GM19324 (cell line): ENCODE results near the gene LGR4.
A peak's percentile ranks its signal among the peaks of the same experiment; 100 is the strongest.
"Not testable (repeated sequence)": the region's sequence is repeated elsewhere in the genome, so short reads cannot be mapped to it uniquely, and the experiment has no call there.

Source experiments
- ATAC-seq: cut with Tn5 transposase; IDR thresholded peaks from one replicate; pipeline ENCODE4 v1.9.1; 2021; ENCODE audit warnings: mild to moderate bottlenecking, moderate library complexity; ENCODE audit not compliant: unreplicated experiment, low FRiP score

The LGR4 gene

DNA sequence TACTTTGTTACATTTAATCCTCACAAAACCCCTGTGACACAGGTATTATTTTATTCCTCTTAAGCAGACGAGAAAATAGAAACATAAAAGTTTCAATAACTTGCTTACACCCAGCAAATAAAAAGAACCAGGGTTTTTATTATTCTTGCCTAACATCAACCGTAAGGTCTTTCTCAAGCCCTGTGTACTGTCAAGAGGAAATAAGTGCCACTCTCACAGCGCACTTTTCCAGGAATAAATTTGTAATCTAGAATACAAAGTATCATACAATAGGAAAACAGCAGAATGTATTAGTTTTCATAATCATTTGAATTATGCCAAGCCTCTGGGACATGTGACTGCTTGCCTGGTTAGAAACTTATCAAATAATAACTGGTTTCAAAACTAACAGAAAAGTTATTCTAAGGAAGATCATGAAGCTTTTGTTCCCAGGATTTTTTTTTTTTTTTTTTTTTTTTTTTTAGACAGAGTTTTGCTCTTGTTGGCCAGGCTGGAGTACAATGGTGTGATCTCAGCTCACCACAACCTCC is 117.0 kb downstream of the LGR4 start:
- ATAC-seq, result no peak

DNA sequence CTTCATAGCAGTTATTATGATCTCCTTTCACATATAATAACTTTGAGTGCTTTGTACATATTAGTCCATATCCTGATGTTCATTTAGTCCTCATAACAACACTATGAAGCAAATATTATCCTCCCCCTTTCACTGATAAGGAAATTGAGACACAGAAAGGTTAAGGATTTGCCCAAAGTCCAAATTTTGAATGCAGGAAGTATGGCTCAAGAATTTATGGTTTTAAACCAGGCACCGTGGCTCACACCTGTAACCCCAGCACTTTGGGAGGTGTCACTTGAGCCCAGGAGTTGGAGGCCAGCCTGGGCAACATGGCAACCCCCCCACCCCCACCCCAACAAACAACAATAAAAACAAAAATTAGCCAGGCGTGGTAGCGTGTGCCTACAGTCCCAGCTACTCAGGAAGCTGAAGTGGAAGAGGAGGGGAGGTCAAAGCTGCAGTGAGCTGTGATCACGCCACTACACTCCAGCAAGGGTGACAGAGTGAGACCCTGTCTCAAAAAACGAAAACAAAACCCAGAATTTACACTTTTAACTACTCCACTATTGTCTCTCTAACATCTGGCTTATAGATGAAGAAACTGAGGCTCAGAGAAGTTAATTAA is 118.1 kb downstream of the LGR4 start:
- ATAC-seq, result no peak

DNA sequence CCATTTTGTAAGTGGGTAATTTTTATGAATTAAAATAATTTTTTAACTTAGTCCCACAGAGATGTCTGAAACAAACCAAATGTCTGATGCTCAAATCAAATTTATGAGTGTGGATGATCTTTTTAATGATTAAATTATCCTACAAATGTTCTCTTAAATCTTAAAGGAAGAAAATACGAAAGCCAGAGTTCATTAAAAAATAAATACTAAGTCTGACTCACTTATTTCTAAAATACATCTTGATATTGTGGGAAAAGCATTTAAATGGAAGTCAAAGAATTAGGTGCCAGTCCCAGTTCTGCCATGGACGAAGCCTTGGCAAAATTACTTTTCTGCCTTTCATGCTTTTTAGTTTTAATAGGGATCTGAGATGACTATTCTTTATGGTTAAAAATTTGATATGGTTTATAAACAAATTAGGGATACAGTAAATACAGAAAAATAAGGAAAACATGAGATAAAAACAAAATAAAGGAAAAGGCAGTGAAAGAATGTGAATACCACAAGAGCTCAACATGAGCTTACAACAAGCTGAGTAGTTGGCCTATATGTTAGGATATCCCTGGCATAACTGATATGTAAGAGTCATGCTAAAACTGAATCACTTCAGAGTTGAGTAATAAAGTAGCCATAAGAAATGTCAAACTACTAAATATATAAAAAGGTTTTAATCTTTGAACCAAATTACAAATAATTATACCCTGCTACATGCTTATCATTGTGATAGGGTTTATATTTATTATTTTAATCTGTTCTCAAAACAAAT is 118.8 kb downstream of the LGR4 start:
- ATAC-seq, result no peak

DNA sequence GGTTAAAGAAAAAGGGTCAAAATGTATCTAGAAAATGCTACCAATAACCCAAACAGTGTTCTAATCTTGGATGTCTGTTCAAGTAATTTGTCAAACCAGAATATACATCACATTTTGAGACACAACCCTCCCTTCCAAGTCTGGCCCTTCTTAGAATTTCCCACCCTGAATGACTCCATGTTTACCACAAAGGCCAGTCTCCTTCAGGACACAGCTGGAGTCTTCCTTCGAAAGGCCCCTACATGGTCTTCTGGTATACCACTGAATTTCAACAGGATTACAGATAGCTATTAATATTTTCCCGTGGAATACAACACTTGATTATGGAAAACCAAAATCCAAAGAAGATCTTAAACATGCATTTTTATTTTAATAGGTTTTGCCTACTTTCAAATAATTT is 119.8 kb downstream of the LGR4 start:
- ATAC-seq, result no peak

DNA sequence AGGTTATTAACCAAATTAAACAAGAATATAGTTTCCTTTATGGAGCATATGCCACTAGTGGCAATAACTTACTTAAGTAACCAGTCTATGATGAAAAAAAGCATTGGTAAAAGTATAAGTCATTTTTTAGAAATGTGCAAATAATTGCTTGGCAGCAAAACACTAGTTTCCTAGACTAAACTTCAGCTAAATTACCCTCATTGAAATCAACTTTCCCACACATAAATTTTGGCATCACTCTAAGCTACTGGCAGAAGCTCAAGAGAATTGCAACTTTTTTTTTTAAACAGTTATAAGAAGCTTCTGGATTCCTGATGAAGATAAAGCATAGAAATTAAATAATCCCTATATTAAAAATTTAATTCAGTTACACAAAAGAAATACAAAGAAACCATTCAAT is 122.1 kb downstream of the LGR4 start:
- no peak for ATAC-seq

DNA sequence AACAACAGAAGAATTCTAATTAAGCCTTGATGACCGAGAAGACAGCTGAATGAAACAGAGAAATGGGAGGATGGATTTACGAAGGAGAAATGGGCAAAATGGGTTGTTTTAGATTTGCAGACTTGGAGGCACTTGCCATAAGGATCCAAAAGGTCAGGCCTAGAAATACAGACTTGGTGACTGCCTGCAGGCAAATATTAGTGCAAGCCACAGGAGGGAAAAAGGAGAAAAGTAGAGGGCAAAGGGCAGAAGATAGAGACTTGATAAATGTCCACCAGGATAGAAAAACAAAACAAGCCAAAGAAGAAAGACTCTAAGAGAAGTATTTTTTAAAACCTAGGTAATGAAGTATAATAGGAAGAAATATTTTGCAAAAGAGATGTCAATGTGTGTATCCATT is 122.7 kb downstream of the LGR4 start:
- ATAC-seq, result no peak

DNA sequence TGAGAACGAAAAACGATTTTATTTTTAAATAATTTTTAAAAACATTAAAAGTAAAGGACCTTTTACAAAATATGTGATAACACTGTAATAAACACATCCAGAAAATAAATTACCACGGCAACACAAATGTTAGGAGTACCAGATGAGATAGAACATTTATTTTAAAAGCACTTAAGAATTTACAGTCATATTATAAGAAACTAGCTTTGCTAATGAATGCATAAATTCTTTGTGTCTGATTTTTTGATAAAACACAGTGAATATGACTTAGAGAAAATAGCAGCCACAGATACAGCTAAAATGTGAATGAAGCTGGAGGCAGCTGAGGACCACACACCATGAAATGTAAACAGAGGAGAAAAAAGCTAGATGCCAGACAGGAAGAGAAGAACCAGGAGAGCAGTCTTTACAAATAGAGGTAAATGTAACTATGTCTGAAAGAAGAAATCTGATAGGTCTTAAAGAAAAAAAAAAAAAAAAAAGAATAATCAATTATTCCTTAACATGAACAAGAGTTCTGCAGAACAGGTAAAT is 124.2 kb downstream of the LGR4 start:
- ATAC-seq, result no peak

DNA sequence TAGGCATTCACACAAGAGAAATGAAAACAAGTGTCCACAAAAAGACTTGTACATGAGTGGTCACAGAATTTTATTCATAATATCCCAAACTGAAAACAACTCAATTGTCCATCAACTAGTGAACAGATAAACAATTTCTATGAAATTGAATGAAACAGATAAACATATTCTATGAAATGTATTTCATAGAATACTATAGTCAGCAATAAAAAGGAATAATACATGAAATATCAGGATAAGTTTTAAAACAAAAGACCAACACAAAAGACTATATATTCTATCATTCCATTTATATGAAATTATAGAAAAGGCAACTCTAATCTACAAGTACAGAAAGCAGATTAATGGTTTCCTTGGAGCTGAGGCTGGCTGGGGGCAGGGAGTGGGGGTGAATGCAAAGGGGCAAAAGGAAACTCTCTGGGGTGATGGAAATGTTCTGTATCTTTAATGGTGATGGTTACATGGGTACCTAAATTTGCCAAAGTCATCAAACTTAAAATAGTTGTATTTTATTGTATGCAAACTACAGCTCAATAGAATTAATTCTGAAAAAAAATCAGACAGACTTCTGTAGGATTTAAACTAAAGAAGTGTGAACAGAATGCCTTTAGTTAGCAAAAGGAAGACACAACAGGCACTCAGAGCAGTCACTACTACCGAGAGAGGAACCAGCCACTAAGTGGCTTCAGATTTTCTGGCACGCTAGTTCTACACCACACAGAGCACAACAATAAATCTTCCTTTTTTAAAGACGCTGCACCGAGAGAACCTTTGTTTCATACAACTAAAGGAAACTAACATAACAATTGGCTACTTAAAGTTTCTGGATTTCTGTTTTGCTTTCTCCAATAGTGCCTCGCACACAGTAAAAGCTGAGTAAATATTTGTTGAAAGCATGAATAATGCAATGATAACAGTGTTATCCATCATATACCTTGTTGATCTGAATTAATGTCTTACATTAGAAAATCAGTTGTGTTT is 124.9 kb downstream of the LGR4 start:
- no peak for ATAC-seq

DNA sequence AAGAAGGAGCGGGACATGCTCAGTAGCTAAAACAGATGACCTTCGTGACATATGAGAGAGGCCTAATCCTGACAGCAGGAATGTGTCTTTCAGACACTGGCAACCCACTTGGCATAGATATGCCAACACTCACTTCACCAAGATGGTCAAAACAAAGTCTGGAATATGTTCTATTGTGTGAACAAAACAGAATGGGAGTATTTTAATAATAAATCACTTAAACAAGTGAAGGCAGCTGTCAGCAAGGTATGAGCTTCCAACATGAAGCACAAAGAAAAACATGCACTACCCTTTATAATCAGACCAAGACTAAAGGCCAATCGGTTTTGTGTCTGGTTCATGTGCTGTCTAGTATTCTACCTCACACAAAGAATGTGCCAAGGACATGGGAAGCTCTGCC is 132.6 kb downstream of the LGR4 start:
- no peak for ATAC-seq

DNA sequence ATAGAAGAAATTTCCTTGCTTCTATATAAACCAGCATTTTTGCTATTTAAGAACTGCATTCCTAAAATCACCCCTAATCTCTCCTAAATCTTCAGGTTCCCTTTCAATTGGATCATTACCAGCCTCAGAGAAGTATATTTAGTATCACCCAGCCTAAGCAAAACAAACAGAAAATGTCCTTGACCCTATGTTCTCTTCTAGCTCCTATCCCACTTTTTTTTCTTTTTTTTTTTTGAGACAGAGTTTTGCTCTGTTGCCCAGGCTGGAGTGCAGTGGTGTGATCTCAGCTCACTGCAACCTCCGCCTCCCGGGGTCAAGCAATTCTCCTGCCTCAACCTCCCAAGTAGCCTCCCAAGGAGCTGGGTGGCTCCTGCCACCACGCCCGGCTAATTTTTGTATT is 137.8 kb downstream of the LGR4 start:
- not testable (repeated sequence) for ATAC-seq

DNA sequence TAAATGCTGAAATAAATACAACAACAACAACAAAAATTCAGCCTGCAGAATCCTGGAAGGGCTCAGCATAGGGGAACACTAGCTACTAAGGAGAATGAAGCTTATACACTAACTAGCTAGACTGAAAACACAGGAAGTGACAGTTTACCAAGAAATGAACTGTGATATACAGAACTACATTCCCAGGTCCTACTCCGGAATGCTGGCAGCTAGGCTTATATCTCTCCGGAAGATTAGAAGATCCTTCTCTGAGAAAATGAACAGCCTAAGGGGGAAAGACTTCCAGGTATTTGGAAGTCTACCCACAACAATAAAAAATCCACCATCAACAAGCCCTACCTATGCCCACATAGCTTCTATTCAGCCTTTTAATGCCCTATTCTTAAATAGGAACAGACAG is 140.6 kb downstream of the LGR4 start:
- no peak for ATAC-seq

DNA sequence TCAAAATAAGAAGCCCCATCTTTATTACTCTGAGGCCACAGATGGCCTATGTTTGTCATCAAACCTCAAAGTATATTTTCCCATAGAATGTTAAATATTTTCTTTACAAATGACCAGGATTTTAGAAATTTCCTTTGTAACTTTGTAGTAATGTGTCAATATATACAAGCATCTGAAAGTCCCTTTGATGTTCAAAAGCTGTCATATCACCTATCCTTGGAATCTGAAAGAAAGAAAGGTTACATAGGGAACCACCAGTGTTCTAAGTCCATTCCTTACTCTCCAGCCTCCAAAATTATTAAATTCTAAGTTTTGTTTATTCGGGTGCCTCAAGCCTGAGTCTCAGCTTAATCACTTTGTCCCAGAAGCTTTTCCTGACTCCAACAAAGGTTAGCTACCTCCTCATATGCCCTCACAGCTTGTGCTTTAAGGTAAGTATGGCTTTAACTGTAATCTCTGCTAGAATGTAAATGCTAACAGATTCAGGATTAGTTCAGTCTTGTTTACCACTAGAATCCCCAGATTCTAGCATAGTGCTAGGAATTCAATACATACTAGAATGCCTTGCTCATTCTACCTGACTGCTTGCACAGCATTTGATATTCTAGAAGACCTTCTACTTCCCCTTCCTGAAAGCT is 141.8 kb downstream of the LGR4 start:
- no peak for ATAC-seq

DNA sequence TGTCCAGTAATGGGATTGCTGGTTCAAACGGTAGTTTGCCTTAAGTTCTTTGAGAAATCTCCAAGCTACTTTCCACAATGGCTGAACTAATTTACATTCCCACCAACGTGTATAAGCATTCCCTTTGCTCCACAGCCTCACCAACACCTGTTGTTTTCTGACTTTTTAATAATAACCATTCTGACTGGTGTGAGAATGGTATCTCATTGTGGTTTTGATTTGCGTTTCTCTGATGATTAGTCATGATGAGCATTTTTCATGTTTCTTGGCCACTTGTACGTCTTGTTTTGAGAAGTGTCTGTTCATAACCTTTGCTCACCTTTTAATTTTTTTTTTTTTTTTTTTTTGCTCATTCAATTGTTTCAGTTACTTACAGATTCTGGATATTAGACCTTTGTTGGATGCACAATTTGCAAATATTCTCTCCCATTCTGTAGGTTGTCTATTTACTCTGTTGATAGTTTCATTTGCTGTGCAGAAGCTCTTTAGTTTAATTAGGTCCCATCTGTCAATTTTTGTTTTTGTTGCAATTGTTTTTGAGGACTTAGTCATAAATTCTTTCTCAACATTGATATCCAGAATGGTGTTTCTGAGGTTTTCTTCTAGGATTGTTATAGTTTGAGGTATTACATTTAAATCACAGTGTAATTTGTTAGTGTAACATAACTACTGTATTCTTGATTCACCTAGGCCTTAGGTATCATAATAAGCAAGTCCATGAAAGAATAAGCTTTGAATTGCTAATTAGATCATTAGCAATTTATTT is 142.5 kb downstream of the LGR4 start:
- ATAC-seq, result no peak

DNA sequence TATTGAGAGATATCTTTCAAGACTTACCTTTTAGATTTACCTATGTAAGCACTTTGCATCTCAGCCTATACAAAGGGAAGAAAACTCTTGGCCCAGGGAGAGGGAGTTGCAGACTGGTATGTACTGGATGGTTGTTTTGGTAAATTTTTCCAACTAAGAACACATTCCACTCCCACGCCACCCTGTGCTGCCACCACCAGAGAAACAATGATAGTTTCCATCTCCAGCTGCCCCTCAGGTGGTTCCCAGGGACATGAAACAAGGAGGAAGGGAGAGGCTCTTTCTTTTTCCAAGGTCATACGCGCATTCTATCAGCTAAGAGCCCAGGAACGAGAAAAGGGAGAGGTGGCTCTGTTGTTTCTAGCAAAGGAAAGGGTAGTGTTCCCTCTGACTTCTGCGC is 144.0 kb downstream of the LGR4 start:
- ATAC-seq, result no peak

DNA sequence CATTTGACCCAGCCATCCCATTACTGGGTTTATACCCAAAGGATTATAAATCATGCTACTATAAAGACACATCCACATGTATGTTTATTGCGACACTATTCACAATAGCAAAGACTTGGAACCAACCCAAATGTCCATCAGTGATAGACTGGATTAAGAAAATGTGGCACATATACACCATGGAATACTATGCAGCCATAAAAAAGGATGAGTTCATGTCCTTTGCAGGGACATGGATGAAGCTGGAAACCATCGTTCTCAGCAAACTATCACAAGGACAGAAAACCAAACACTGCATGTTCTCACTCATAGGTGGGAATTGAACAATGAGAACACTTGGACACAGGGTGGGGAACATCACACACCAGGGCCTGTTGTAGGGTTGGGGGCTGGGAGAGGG is 145.5 kb downstream of the LGR4 start:
- not testable (repeated sequence) for ATAC-seq

DNA sequence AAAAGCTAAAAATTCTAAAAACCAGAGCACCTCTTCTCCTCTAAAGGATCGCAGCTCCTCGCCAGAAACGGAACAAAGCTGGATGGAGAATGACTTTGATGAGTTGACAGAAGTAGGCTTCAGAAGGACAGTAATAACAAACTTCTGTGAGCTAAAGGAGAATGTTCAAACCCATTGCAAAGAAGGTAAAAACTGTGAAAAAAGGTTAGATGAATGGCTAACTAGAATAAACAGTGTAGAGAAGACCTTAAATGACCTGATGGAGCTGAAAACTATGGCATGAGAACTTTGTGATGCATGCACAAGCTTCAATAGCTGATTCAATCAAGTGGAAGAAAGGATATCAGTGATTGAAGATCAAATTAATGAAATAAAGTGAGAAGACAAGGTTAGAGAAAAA is 150.4 kb downstream of the LGR4 start:
- not testable (repeated sequence) for ATAC-seq

DNA sequence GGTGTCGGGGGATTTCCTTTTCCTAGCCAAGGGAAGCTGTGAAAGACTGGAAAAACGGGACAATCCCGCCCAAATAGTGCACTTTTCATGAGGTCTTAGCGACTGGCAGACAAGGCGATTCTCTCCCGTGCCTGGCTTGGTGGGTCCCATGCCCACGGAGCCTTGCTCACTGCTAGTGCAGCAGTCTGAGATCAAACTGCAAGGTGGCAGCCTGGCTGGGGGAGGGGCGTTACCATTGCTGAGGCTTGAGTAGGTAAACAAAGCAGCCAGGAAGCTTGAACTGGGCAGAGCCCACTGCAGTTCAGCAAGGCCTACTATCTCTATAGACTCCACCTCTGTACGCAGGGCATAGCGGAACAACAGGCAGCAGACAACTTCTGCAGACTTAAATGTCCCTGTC is 151.2 kb downstream of the LGR4 start:
- ATAC-seq, result not testable (repeated sequence)

DNA sequence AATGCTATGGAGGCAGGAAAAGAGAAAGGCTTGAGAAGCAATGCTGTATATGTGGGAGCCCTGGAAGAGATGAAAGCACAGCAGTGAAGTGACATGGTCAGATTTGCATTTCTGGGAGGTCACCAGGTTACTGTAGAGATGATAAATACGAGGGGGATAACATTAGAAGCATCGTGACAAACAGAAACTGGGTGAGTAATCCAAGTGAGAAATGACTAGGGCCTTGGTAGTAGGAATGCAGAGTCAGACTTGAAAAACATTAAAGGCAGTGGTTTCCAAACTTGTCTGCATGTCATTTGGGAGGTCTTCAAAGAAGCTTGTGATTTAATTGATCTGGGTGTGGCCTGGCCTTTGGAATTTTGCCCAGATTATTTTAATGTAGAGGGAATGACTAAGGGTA is 153.5 kb downstream of the LGR4 start:
- peak; percentile 85 for ATAC-seq

DNA sequence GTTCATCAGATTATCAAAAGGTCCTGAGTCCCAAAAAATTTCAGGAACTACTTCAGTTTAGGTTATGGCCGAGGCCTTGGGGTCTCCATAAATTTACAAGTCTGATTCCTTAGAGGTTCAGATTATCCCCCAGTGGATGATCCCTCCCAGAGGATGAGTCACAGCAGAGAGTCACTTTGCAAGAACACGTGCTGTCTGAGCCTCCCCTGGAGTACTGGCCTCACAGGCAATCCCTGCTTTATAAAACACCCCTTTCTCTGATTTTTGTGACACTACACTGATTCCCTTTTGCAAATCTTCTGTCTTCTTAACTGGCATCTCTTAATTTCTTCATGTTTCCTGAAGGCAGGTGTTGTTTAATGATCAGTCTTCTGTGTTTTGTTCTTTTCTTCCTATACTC is 154.8 kb downstream of the LGR4 start:
- no peak for ATAC-seq
